ENCODE results near the gene LRRC49. TPM values are rescaled to one million over a fixed set of nuclear protein-coding genes. Genes with fewer than 3 reads are reported as not detected.

Gene LRRC49
- polyA plus RNA-seq, 1 donor (not counting 4 experiments of a cell fraction or from before 2014, with no cell fraction given): 9.9 TPM

- no peaks in the 10 kb centered on the region for H3K27me3 ChIP-seq (ENCODE audit: control insufficient read depth, extremely low read depth, insufficient read depth, low read length)
- peak overlapping the region; percentile 93 for H3K27ac ChIP-seq (ENCODE audit: control insufficient read depth, insufficient read depth, low read length)
- FAIRE-seq (peak; percentile 98), DNase-seq (ENCODE audit: low read depth, low spot score) (peak; percentile 70)
- no peak overlapping the region for H2AFZ ChIP-seq (ENCODE audit: control insufficient read depth, low read length)
- H3K4me1 ChIP-seq (ENCODE audit: control insufficient read depth, extremely low read depth, insufficient read depth, low read length): peaks cover 37% of the 10 kb centered on the region
- H3K79me2 ChIP-seq (ENCODE audit: control insufficient read depth, insufficient read depth, low read length): no peaks in the 10 kb centered on the region
- peak overlapping the region; percentile 71 for H3K4me2 ChIP-seq (ENCODE audit: control insufficient read depth, extremely low read depth, insufficient read depth, low read depth, low read length)
- H3K9me1 ChIP-seq (ENCODE audit: control insufficient read depth, extremely low read depth, insufficient read depth, low read length): no peaks in the 10 kb centered on the region
- H3K36me3 ChIP-seq (ENCODE audit: control insufficient read depth in 2 of 2, extremely low read depth in 1 of 2, insufficient read depth in 2 of 2, low read length in 2 of 2): no peaks in the 10 kb centered on the region
- dilution Hi-C loops (cut with MboI; ENCODE audit: extremely low pct_ligation_motif_present, low sequenced_read_pairs): no loop called here
- TF ChIP-seq CTCF (optimal IDR thresholded peaks at IDR 0.05 in 1 of 3, IDR thresholded peaks at IDR 0.05 in 1 of 3, conservative IDR thresholded peaks at IDR 0.05 in 1 of 3; ENCODE audit: extremely low read depth in 1 of 3, insufficient read depth in 2 of 3, low read length in 3 of 3) (no peak), EZH2 (IDR thresholded peaks at IDR 0.05; ENCODE audit: low read length) (no peak)
- H4K20me1 ChIP-seq (ENCODE audit: control insufficient read depth, extremely low read depth, insufficient read depth, low read length): no peaks in the 10 kb centered on the region
- peak overlapping the region; percentile 61 for H3K9ac ChIP-seq (ENCODE audit: control insufficient read depth, extremely low read depth, insufficient read depth, low read length)
- H3K4me3 ChIP-seq (ENCODE audit: control insufficient read depth in 2 of 3, extremely low read depth in 1 of 3, insufficient read depth in 2 of 3, low read depth in 1 of 3, low read length in 3 of 3): peak overlapping the region in 1 of 3 experiments; percentile 21
- H3K9me3 ChIP-seq (ENCODE audit: control insufficient read depth, low read depth, low read length): no peaks in the 10 kb centered on the region
Measured at GRCh38 chr15:71080705-71081104, 188.1 kb downstream of the LRRC49 start.

GRCh38 chr15:71082803-71083202 is 190.2 kb downstream of the LRRC49 start:
- peak; percentile 32 for FAIRE-seq
- H3K4me3 ChIP-seq (ENCODE audit: control insufficient read depth in 2 of 3, extremely low read depth in 1 of 3, insufficient read depth in 2 of 3, low read depth in 1 of 3, low read length in 3 of 3): no peak overlapping the region

More at GRCh38 chr15:71082803-71083202, 190.2 kb downstream of the LRRC49 start:
- Histone ChIP-seq H3K9me1 (ENCODE audit: control insufficient read depth, extremely low read depth, insufficient read depth, low read length) (no peaks in the 10 kb centered on the region), H3K9ac (ENCODE audit: control insufficient read depth, extremely low read depth, insufficient read depth, low read length) (no peak overlapping the region), H3K79me2 (ENCODE audit: control insufficient read depth, insufficient read depth, low read length) (no peaks in the 10 kb centered on the region), H3K9me3 (ENCODE audit: control insufficient read depth, low read depth, low read length) (no peaks in the 10 kb centered on the region), H4K20me1 (ENCODE audit: control insufficient read depth, extremely low read depth, insufficient read depth, low read length) (no peaks in the 10 kb centered on the region), H3K4me1 (ENCODE audit: control insufficient read depth, extremely low read depth, insufficient read depth, low read length) (peaks cover 37% of the 10 kb centered on the region), H2AFZ (ENCODE audit: control insufficient read depth, low read length) (no peak overlapping the region), H3K27me3 (ENCODE audit: control insufficient read depth, extremely low read depth, insufficient read depth, low read length) (no peaks in the 10 kb centered on the region), H3K4me2 (ENCODE audit: control insufficient read depth, extremely low read depth, insufficient read depth, low read depth, low read length) (no peak overlapping the region), H3K36me3 (ENCODE audit: control insufficient read depth in 2 of 2, extremely low read depth in 1 of 2, insufficient read depth in 2 of 2, low read length in 2 of 2) (no peaks in the 10 kb centered on the region), H3K27ac (ENCODE audit: control insufficient read depth, insufficient read depth, low read length) (no peak overlapping the region)
- no peak for TF ChIP-seq EZH2 (IDR thresholded peaks at IDR 0.05; ENCODE audit: low read length)
- no peak for TF ChIP-seq CTCF (optimal IDR thresholded peaks at IDR 0.05 in 1 of 3, IDR thresholded peaks at IDR 0.05 in 1 of 3, conservative IDR thresholded peaks at IDR 0.05 in 1 of 3; ENCODE audit: extremely low read depth in 1 of 3, insufficient read depth in 2 of 3, low read length in 3 of 3)
- dilution Hi-C loops (cut with MboI; ENCODE audit: extremely low pct_ligation_motif_present, low sequenced_read_pairs): no loop called here
- DNase-seq (ENCODE audit: low read depth, low spot score): no peak

All from keratinocyte (primary cell).